ENCODE measurements around the gene RTTN.

GRCh38 chr18:70019136-70019535 is 186.4 kb downstream of the RTTN start:
- no peak for TF ChIP-seq POLR2AphosphoS5 (IDR thresholded peaks at IDR 0.05; ENCODE audit: low read depth, low read length)
- no peak for TF ChIP-seq CTCF (IDR thresholded peaks at IDR 0.05)
